Stimulated activated CD8-positive, alpha-beta memory T cell treated with anti-CD3 and anti-CD28 coated beads, Interleukin-15, amount 100 ng/mL, for 1 hour (primary cell): ENCODE measurements around the gene ZNF280C.
"Not testable (repeated sequence)": the region's sequence is repeated elsewhere in the genome, so short reads cannot be mapped to it uniquely, and the experiment has no call there.

ENCODE experiments used
- DNase-seq: peaks from one replicate; pipeline ENCODE4 v3.0.0-alpha.2; 2020; ENCODE audit warnings: low read depth

The ZNF280C gene, protein sequence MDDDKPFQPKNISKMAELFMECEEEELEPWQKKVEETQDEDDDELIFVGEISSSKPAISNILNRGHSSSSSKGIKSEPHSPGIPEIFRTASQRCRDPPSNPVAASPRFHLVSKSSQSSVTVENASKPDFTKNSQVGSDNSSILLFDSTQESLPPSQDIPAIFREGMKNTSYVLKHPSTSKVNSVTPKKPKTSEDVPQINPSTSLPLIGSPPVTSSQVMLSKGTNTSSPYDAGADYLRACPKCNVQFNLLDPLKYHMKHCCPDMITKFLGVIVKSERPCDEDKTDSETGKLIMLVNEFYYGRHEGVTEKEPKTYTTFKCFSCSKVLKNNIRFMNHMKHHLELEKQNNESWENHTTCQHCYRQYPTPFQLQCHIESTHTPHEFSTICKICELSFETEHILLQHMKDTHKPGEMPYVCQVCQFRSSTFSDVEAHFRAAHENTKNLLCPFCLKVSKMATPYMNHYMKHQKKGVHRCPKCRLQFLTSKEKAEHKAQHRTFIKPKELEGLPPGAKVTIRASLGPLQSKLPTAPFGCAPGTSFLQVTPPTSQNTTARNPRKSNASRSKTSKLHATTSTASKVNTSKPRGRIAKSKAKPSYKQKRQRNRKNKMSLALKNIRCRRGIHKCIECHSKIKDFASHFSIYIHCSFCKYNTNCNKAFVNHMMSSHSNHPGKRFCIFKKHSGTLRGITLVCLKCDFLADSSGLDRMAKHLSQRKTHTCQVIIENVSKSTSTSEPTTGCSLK

DNA sequence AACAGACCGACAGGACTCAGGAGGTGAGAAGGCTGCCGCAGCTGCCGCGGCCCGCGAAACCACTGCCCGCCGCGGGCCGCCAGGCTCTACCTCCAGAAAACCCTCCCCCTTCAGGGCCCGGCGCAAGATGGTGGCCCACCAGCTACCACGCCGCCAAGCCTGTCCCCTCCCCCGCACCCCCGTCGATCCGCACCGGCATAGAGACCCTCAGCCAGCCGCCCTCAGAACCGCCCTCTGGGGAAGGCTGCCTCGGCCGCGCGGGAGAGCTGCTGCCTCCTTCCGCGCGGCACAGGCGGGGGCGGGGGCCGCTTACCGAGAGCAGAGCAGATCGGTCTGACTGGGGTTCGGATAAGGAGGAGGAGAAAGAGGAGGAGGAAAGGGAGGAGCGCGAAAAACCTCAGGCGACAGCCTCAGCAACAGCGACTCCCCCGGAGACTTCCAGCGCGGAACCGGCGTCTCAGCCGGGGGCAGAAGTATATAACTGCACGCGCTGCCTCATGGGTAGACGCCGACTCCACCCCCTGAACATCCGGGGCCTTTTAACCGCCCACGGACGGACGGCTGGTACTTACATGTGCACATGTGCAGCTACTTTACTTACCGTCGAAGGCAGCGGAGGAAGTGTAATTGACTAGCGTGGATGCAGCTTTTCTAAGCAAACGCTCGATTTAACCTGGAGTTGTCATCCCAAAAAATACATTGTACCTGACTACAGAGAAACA lies at the start of gene ZNF280C:
TSS of gene ZNF280C (minus strand) at position 451 of the 722 bp plus-strand sequence. CDS start 8,450 bp downstream, outside the sequence.
- peak; percentile 73 for DNase-seq

DNA sequence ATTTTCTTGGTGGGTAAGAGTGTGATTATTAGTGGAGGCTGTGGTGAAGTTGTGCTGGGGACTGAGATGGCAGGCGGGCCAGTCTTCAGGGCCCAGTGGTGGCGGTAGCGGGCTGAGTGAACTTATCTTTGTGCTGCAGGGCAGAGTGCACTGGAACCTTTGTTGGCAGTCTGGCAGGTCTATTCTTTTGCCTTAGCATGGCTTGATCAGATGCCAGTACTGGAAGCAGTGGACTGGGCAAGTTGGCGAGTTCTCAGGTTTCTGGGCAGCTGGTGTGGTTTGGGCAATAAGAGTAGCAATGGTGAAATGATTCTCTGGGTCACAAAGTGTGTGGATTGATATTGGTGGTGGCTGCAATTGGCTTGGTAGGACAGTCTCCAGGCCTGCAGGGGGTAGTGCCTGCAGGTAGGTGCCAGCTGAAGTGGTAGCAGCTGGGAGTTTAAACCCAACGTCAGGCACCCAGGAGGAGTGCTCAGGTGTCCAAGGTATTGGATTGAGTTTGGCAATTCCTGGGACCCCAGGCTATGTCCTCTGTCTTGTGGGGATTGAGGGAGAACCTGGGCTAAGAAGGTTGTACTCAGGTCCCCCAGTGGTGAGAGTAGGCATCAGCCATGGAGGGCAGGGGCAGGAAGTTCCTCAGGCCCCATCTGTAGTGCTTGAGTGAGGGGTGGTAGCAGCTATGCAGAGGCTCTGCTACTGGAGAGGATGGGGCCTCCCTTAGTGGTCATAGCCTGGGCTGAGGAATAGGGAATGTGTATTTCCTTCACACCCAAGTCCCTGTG lies 36.1 kb upstream of the ZNF280C start:
- no peak for DNase-seq

DNA sequence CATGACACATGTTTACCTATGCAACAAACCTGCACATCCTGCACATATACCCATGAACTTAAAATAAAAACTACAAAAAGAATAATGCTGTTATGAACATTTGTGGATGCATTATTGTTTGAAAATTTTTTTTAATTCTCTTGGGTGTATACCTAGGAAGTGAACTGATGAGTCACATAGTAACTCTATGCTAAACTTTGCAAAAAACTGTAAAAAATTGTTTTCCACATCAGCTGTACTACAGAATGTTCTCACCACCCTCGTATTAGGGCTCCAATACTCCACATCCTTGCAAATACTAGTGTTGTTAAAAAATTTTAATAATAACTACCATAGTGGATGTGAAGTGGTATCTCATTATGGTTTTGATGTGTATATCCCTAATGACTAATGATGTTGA lies 33.3 kb upstream of the ZNF280C start:
- no peak for DNase-seq

DNA sequence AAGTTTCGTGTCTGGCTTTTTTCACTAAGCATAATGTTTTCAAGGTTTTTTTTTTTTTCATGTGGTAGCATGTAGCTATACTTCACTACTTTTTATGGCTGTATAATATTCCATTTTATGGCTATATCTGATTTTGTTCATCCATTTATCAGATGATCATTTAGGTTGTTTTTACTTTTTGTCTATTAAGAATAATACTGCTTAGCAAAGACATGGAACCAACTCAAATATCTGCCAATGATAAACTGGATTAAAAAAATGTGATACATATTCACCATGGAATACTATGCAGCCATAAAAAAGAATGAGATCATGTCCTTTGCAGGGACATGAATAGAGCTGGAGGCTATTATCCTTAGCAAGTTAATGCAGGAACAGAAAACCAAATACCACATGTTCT lies 32.7 kb upstream of the ZNF280C start:
- DNase-seq: no peak

DNA sequence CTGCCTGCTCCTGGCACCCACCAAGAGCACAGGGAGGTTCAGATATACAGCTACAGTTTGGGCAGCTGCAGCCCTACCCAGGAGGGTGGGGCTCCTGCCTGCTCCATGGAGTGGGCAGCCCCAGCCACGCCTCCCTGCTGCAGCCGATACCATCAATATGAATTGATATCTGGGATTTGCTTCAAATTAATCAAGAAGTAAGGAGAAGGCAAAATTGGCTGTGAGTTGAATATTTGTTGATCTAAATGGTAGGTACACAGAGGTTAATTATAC lies 31.2 kb upstream of the ZNF280C start:
- no peak for DNase-seq

DNA sequence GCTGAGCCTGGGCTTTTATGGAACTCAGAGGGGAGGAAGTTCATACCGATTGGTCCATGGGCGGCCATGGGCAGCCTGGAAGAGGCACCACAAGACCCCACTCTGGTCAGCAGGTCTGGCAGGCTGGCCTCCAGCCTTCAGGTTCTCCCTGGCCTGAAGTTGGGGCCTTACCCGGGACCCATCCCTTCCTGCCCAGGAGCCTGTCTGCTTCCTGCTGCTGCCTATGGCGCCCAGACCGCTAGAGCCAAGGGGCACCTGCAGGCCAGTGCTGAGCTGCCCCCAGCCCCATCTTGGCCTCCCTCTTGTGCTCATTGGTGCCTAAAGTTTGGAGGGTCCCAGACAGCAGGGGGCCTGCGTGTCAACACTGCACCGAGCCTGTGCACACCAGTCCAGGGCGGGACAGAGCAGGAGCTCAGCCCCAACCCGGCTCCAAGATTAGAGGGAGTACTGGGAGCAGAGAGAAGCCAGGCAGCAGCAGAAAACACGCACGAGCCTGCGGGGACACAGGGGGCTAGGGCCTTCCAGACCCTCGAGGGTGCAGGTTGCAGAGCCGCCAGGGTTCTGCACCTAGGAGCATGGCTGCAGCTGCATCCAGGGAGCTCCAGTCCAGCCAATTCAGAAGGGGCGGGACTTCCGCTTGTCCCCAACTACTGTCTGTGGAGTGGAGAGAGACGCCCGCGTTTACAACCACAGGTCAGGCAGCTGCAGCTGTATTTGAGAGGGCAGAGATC lies 30.7 kb upstream of the ZNF280C start:
- no peak for DNase-seq

DNA sequence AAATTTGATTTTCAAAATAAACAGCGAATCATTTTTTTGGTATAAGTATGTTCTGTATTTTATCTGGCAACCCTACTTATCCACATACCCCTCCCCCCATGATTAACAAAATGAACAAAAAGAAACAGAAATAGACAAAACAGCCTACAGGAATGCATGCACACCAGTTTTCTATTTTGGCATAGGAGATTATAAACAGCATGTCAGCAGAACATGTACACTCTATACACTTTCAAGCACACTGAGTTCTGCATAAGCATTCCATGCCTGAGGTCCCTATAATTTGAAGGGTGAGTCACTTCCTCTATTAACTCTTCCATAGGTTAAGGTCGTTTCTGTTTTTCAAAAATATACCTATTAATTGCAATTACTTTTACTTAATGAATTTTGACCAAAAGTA lies 28.0 kb upstream of the ZNF280C start:
- DNase-seq: no peak

DNA sequence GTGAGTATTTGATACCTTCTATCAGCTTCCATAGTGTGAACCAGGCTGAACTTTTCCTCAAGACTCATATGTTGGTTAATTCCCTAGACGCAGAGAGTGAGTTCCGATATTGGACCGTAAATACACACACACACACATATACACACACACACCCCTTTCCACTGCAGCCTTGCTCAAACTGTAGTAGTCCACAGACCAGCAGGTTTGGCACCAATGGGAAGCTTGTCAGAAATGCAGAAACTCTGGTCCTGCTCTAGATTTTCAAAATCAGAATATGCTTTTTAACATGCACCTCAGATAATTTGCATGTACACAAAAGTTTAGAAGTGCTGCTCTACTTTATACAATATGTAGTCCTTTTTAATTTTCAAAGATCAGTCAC lies 27.6 kb upstream of the ZNF280C start:
- DNase-seq: no peak

DNA sequence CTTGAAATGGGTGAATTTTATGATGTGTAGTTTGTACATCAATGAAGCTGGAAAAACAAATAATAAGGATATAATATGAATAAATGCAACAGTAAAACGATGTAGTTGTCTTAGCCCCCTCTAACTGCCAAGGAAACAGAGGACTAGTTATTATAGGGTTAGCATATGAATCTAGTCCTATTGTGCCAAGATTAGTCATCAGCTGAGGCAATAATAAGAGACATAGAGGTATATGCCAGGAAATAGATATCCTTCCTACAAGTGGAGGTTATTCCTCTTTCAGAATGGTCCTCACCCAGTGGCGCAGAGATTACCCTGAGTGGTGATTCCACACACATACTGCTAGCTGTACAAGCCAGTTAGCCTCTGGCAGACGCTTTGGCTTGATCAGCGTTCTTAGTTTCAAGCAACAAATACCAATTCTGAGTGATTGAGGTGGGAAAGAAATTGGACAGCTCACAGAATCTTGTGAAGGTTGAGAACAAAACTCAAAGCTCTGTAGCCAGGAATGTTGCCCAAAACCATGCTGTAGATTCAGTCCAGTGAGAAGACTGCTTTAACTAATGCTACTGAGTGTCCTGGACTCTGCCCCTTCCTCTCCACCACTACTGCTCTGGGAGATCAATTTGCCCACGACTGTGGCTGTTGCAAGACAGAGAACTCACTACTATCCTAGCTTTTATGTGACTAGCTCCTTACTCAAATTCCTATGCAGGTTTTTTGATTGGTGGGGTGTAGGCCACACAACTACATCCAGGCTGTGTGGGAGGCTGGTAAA lies 27.0 kb upstream of the ZNF280C start:
- DNase-seq: no peak

DNA sequence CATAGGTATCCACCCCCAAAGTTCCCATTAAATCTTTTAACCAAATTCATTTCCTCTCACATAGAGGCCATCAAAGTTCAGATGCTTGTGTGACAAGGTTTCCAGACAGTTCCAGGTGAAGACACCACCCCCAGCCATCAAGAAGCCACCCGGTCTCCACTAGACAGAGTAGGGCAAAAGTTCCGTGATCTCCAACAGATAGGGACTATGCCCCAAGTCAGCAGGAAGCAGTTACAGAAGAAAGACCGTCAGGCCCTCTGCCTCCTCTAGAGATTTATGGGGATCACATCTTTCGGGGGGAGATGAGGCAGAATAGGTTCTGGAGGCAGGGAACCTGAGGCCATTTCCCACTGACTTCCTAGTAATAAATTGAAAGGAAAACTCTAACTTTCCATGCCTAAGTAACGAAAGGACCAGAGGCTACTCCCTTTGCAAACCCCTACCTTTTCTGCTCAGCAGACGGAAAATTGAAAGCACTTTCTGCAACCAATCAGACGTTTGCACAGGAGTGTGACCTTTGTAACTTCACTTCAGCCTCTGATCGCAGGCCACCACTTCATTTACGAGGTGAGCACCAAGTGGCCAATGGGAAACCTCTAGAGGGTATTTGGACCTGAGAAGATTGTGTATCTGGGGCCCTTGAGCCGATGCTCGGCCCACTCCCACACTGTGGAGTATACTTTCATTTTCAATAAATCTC lies 18.5 kb upstream of the ZNF280C start:
- no peak for DNase-seq

DNA sequence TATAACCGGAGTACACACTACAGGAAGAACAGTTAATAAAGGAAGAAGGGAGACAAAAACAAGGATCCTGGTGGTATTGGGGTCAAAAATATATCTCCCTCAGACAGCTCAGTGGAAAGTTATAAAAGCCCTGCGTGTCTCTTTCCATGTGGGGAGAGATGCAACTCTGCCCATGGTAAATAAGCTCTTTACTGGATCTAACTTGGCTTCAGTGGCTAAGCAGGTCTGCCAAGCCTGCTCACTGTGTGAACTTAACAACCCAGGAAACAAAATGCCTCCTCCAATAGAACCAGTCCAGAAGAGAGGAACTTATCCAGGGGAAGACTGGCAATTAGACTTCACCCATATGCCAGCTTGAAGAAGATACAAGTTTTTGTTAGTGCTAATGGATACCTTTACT lies 17.0 kb upstream of the ZNF280C start:
- no peak for DNase-seq

DNA sequence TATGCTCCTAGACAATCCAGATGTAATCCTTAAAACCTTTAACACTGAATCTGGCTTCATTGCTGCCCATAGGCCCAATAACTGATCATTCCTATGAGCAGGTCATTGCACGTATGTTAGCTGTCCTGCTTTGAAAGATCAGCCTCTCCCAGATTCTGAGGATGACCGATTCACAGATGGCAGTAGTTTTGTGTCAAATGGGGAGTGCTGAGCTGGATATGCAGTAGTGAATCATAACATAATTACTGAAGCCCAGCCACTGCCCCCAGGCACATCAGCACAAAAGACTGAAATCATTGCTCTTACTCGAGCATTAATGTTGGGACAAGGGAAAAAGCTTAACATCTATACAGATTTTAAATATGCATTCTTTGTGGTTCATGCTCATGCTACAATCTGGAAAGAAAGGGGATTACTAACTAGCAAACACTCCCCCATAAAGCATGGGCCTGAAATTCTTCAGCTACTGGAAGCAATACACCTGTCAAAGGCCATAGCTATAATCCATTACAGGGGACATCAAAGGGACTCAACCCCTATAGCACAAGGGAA lies 16.4 kb upstream of the ZNF280C start:
- DNase-seq: no peak

DNA sequence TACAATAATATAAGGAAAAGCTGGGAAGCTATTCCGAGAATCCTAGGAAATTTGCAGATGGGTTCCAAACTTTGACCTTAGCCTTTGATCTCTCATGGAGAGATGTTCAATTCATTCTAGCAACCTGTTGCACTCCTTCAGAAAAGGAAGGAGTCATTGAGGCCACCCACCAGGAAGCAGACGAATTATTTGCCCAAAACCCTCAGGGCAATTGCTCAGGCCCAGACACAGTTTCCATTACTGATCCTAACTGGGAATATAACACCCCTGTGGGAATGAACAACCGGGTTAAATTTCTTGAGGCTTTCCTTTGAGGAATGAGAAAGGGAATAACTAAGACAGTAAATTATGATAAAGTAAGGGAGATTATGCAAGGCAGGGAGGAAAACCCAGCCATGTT lies 13.5 kb upstream of the ZNF280C start:
- no peak for DNase-seq

DNA sequence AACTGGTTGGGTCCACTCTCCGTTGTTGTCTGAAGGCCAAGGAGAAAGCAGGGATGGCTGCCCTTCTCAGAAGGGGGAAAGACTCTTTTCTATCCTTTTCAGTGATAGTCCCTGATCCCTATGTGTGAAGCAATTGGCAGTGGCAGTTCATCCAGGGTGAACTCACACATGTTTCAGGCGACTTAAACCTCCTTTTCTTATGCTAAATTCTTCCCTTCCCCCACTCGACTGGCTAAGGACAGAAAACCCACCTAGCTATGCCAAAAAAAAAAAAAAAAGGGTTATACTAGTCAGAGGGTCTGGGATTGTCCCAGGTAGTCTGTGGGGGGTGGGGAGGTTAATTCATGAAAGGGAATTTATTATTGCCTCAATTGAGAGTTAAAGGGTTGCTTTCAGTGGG lies 12.2 kb upstream of the ZNF280C start:
- no peak for DNase-seq

DNA sequence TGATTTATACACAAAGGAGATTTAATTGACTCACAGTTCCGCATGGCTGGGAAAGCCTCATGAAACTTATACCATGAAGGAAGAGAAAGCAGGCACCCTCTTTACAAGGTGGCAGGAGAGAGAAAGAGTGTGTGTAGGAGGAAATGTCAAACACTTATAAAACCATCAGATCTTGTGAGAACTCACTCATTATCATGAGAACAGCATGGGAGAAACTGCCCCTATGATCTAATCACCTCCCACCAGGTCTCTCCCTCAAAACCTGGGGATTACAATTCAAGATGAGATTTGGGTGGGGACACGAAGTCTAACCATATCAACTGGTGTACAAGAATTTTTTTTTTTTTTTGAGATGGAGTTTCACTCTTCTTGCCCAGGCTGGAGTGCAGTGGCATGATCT lies 3.6 kb upstream of the ZNF280C start:
- not testable (repeated sequence) for DNase-seq

DNA sequence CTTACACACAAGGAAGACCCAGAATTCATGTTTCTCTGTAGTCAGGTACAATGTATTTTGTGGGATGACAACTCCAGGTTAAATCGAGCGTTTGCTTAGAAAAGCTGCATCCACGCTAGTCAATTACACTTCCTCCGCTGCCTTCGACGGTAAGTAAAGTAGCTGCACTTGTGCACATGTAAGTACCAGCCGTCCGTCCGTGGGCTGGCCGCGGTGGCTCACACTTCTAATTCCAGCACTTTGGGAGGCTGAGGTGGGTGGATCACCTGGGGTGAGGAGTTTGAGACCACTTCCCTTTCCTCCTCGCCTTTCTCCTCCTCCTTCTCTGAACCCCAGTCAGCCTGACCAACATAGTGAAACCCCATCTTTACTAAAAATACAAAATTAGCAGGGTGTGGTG lies 692 bp upstream of the ZNF280C start:
- not testable (repeated sequence) for DNase-seq

DNA sequence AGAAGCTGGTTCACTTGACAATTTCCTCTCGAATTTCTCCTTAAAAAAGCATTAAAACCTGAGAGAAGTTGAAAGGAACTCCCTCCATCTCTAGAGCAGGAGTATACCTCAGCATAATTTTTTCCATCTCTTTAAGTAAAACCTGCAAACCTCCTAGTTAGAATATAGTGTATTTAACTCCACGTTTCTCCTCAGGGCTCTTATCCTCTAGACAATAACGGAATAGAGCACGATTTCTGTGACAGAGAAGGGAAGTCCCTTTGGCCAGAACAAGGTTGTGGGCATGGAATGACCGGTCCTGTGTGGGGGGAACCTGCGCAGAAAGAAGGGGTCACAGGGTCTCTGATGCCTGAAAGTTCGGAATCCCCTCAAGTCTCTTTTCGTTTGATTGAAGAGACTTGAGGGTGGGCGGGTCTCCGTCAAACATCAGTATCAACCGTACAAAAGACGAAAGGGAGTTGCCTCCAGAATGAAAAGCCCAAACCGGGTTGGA lies 697 bp downstream of the ZNF280C start:
- DNase-seq: no peak

DNA sequence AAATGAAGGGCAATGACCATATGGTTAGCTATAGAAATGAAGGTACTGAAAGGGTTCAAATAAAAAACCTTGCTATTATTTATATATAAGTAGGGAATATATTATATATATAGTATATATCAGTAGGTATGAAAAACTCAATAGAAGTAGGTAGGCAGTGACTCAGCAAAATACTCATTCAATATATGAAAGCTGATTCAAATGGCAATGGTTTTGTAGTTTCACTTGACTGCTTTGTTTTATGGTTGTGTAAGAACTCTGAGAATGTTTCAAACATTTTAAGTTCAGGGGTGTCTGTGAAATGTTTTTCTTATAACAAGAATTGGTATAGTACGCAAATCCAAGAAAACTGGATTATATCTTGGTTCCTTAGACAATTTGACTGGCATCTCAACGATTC lies 4.1 kb downstream of the ZNF280C start:
- no peak for DNase-seq

DNA sequence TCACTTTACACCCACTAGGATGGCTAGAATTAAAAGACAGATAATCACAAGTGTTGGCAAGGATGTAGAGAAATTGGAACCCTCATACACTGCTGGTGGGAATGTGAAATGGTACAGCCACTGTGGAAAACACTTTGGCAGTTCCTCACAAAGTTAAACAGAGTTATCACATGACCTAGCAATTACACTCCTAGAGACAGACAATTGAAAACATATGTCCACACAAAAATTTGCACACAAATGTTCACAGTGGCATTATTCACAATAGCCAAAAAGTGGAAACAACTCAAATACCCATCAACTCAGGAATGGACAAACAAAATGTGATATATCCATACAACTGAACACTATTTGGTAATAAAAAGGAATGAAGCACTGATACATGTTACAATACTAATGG lies 5.7 kb downstream of the ZNF280C start:
- DNase-seq: no peak

DNA sequence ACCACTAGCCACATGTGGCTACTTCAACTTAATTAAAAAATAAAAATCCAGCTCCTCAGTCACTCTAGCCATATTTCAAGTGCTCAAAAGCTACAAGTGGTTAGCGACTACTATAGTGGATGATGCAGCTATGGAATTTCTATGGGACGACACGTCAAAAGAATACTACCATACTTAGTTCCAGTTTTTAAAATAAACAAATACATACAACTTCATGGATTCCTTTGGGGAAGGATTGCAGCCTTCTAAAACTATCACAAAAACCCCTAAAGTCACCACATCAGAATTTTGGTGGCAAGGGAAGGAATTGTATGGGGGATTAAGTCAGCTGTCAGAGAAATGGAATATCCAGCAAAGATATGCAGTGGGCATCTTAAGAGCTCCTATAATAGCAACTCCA lies 6.5 kb downstream of the ZNF280C start:
- no peak for DNase-seq
